Mesodermal cell (in vitro differentiated cells): ENCODE data around the gene CD151.

Experiments used
- H3K27ac ChIP-seq: 2 replicates; pipeline ENCODE4 v1.7.0; 2013; ENCODE audit warnings: mild to moderate bottlenecking, low read depth, low read length, moderate library complexity; ENCODE audit not compliant: severe bottlenecking
- H3K36me3 ChIP-seq: 2 replicates; pipeline ENCODE4 v1.7.1; 2013; ENCODE audit warnings: mild to moderate bottlenecking, low read length, moderate library complexity; ENCODE audit not compliant: control insufficient read depth, insufficient read depth
- H3K4me1 ChIP-seq: one replicate; pipeline ENCODE4 v1.7.1; 2013; ENCODE audit warnings: mild to moderate bottlenecking, low read length; ENCODE audit not compliant: insufficient read depth, control insufficient read depth, poor library complexity, severe bottlenecking
- H3K4me3 ChIP-seq: 2 replicates; pipeline ENCODE4 v1.7.0; 2013; ENCODE audit warnings: low read length, control low read depth, mild to moderate bottlenecking; ENCODE audit not compliant: insufficient read depth, poor library complexity, severe bottlenecking; ENCODE audit errors: extremely low read depth
- H3K9me3 ChIP-seq: 2 replicates; pipeline ENCODE4 v1.7.1; 2013; ENCODE audit warnings: mild to moderate bottlenecking, low read length, moderate library complexity; ENCODE audit not compliant: control insufficient read depth
- WGBS, 2 experiments: methylation state at CpG; one replicate each; pipeline ENCODE4 v1.1.5; 2013; ENCODE audit warnings: missing lambda C conversion rate in 2 of 2; ENCODE audit not compliant: insufficient coverage in 2 of 2; 5-methylcytosine and 5-hydroxymethylcytosine counted together

CD151 gene

GRCh38 chr11:798093-798713 lies 34.5 kb upstream of the CD151 start, which contains the start of gene SLC25A22:
TSS of gene SLC25A22 (minus strand) at chr11:798281. CDS start at chr11:795006, 3,275 bp downstream.
- Histone ChIP-seq H3K36me3 (peaks cover 48% of the 10 kb centered on the region), H3K9me3 (no peaks in the 10 kb centered on the region), H3K4me3 (peak within 1 kb of the TSS; percentile 71), H3K27ac (peak within 1 kb of the TSS; percentile 88), H3K4me1 (peaks cover 15% of the 10 kb centered on the region)
- 7 to 9% methylated on average over 54 to 69 of the region's 69 CpGs for WGBS, 2 experiments

- WGBS, 2 experiments: 96 to 97% methylated on average over 27 to 28 of the region's 32 CpGs
- H3K27ac ChIP-seq: no peak overlapping the region
- no peaks in the 10 kb centered on the region for H3K9me3 ChIP-seq
- H3K4me3 ChIP-seq: no peak overlapping the region
- peaks cover 28% of the 10 kb centered on the region for H3K4me1 ChIP-seq
- H3K36me3 ChIP-seq: peaks cover 36% of the 10 kb centered on the region
Measured at GRCh38 chr11:799641-800316, 33.0 kb upstream of the CD151 start.

GRCh38 chr11:800473-800872 lies 32.3 kb upstream of the CD151 start:
- no peaks in the 10 kb centered on the region for H3K9me3 ChIP-seq
- WGBS, 2 experiments: 95 to 97% methylated on average over 22 to 28 of the region's 30 CpGs
- H3K27ac ChIP-seq: no peak overlapping the region
- H3K4me1 ChIP-seq: peaks cover 28% of the 10 kb centered on the region
- peaks cover 36% of the 10 kb centered on the region for H3K36me3 ChIP-seq
- H3K4me3 ChIP-seq: no peak overlapping the region

- Histone ChIP-seq H3K27ac (no peak overlapping the region), H3K36me3 (peaks cover 36% of the 10 kb centered on the region)
- 95 to 96% methylated on average over 18 to 19 of the region's 20 CpGs for WGBS, 2 experiments
Measured at GRCh38 chr11:801097-801780, 31.5 kb upstream of the CD151 start.

GRCh38 chr11:802018-802617 lies 30.6 kb upstream of the CD151 start:
- Histone ChIP-seq H3K36me3 (peaks cover 36% of the 10 kb centered on the region), H3K4me1 (peaks cover 15% of the 10 kb centered on the region), H3K4me3 (no peak overlapping the region), H3K9me3 (no peaks in the 10 kb centered on the region), H3K27ac (no peak overlapping the region)
- WGBS, 2 experiments: 95 to 97% methylated on average over 19 to 20 of the region's 21 CpGs

More at GRCh38 chr11:801097-801780, 31.5 kb upstream of the CD151 start:
- no peaks in the 10 kb centered on the region for H3K9me3 ChIP-seq
- H3K4me3 ChIP-seq: no peak overlapping the region
- peaks cover 23% of the 10 kb centered on the region for H3K4me1 ChIP-seq

GRCh38 chr11:802693-803466 lies 29.9 kb upstream of the CD151 start:
- WGBS, 2 experiments: 94% methylated on average over 28 of the region's 28 CpGs
- Histone ChIP-seq H3K27ac (no peak overlapping the region), H3K4me3 (no peak overlapping the region), H3K9me3 (no peaks in the 10 kb centered on the region), H3K4me1 (peaks cover 15% of the 10 kb centered on the region), H3K36me3 (peaks cover 36% of the 10 kb centered on the region)

- Histone ChIP-seq H3K36me3 (peaks cover 36% of the 10 kb centered on the region), H3K4me3 (peak overlapping the region; percentile 58), H3K9me3 (no peaks in the 10 kb centered on the region), H3K4me1 (peaks cover 15% of the 10 kb centered on the region), H3K27ac (no peak overlapping the region)
- 91 to 100% methylated on average over 1 to 5 of the region's 8 CpGs for WGBS, 2 experiments
Measured at GRCh38 chr11:803467-803742, 29.3 kb upstream of the CD151 start.

GRCh38 chr11:803770-804598 lies 28.8 kb upstream of the CD151 start:
- Histone ChIP-seq H3K27ac (no peak overlapping the region), H3K4me1 (peaks cover 15% of the 10 kb centered on the region)
- WGBS, 2 experiments: 81 to 82% methylated on average over 22 to 25 of the region's 26 CpGs

GRCh38 chr11:804599-804964 lies 28.2 kb upstream of the CD151 start:
- Histone ChIP-seq H3K4me1 (peaks cover 15% of the 10 kb centered on the region), H3K27ac (no peak overlapping the region), H3K36me3 (peaks cover 30% of the 10 kb centered on the region), H3K9me3 (no peaks in the 10 kb centered on the region), H3K4me3 (peak overlapping the region; percentile 58)
- 33 to 45% methylated on average over 11 to 16 of the region's 18 CpGs for WGBS, 2 experiments

More at GRCh38 chr11:803770-804598, 28.8 kb upstream of the CD151 start:
- Histone ChIP-seq H3K4me3 (peak overlapping the region; percentile 58), H3K36me3 (peaks cover 34% of the 10 kb centered on the region), H3K9me3 (no peaks in the 10 kb centered on the region)
